NCI-H82 treated with DMSO at 0.1 percent for 48 hours (cell line): Measurements from ENCODE around the gene ZNF143.
"Not testable (repeated sequence)": the region's sequence is repeated elsewhere in the genome, so short reads cannot be mapped to it uniquely, and the experiment has no call there.

Source experiments
- DNase-seq: peaks from one replicate; lab custom pipeline; 2025; ENCODE audit not compliant: unreplicated experiment; lab: John Stamatoyannopoulos, UW

Gene ZNF143

DNA sequence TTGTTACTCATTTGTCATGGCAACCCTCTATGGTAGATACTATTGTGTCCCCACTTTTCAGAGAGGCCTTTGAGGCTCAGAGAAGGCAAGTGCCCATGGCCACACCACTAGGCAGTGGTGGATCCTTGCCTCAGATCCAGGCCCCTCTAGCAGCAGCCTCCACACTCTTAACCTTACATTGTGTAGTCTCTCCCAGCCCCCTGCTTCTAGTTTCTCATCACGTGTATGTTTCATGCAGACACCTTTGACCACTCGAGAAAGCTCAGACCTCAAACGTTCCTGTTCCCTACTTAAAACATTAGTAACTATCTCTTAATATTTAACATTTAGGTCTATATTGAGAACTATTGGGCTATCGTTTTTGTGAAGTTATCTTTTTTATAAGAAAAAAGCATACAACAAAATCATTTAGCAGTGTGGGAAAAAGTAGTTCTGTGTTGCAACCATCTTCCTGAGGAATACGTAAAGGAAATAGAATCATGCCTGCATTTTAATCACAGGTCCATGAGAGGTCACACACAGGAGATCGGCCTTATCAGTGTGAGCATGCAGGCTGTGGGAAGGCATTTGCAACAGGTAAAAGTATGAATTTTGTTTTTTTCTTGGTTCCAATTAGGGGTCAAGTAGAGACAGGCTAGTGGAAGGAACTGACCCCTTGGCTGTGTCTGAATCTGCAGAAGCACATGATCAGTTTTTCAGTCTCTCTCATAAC lies 35.1 kb downstream of the ZNF143 start:
- DNase-seq, result no peak

GRCh38 chr11:9498457-9499078 lies 37.8 kb downstream of the ZNF143 start:
- no peak for DNase-seq

DNA sequence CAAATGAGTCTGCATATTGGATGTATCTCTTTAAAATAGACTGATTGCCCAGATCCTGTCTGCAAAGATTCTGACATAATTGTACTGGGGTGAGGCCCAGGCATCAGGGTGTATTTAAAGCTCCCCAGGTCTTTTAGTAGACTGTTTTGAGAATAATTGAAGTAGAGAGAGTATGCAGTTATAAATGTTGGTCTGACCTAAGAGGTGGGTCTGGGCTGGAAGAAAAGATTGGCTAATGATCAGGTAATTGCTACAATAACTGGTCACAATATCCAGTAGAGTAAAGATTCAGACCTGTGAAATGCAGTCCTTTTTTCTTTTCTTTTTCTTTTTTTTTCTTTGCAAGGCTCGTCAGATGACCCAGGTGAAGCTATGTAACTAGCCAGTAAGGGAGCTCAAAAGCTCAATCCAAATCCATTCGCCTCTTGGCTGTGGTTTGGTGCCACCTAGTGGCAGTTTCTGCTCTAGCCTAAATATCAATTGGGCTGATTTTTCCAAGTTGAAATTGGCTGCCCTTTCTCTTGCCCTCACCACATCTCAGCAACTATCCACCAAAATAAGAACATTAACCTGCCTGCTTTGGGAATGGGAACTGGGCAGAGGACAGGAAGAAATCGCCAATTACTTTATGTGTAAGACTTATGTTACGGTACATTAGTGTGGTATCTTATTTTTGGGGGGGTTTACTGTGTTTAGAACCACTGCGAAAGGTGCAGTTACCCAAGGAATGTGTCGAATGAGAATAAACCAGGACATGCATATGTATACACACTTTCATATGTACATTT lies 45.9 kb downstream of the ZNF143 start:
- peak; percentile 21 for DNase-seq

GRCh38 chr11:9507277-9507580 lies 46.4 kb downstream of the ZNF143 start:
- DNase-seq, result no peak

DNA sequence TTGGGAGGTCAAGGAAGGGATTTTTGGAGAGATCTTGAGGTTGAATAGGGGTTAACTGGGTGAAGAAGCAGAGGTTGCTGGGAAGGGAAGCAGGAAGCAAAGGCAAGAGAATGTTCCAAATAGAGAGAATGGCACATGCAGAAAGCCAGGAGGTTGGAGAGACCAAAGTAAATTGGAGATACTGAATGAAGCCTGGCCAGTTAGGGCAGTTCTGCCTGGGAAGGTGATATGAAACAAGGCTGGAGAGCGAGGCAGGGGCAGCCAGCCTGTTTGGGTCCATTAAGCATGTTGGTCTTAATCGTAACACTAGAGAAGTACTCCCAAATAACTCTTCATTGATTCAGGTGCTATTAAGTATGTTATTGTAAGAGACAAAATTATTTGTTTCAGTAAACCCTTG lies 48.2 kb downstream of the ZNF143 start:
- DNase-seq, result no peak

GRCh38 chr11:9512370-9513019 lies 51.7 kb downstream of the ZNF143 start:
- DNase-seq, result no peak

DNA sequence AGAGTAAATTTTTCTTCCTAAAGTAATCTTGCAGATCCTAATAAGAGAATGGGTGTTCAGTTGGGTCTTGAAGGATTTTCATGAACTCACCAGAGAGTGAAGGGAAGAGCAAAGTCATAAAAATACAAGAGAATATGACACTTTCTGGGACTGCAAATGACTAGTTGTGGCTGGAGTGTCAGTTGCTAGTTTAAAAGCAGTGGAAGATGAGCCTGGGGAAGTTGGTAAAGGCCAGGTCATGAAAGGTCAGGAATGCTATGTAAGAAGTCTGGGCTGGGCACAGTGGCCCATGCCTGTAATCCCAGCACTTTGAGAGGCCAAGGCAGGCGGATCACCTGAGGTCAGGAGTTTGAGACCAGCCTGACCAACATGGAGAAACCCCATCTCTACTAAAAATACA lies 53.8 kb downstream of the ZNF143 start:
- not testable (repeated sequence) for DNase-seq

GRCh38 chr11:9516113-9516512 lies 55.3 kb downstream of the ZNF143 start:
- DNase-seq, result no peak

DNA sequence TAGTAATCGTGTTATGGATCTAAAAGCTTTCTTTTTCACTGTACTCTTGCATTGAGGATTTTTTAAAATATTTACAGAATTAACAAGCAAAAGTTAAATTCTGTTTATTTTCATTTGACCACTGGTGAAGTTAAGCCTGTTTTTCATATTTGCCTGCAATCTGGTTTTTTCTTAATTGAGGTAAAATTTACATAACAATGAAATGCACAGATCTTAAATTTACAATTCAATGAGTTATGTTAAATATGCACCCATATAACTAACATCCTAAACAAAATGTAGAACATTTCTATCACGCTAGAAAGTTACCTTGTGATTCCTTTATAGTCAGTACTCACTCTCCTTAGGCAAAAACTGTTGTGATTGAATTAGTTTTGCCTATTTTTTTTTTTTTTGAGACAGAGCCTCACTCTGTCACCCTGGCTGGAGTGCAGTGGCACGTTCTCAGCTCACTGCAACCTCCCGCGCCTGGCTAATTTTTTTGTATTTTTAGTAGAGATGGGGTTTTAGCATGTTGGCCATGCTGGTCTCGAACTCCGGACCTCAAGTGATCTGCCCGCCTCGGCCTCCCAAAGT lies 58.1 kb downstream of the ZNF143 start:
- DNase-seq, result no peak

- DNase-seq, result no peak
Measured at GRCh38 chr11:9524001-9524400, 63.2 kb downstream of the ZNF143 start.

GRCh38 chr11:9525116-9525515 lies 64.3 kb downstream of the ZNF143 start:
- DNase-seq, result no peak

DNA sequence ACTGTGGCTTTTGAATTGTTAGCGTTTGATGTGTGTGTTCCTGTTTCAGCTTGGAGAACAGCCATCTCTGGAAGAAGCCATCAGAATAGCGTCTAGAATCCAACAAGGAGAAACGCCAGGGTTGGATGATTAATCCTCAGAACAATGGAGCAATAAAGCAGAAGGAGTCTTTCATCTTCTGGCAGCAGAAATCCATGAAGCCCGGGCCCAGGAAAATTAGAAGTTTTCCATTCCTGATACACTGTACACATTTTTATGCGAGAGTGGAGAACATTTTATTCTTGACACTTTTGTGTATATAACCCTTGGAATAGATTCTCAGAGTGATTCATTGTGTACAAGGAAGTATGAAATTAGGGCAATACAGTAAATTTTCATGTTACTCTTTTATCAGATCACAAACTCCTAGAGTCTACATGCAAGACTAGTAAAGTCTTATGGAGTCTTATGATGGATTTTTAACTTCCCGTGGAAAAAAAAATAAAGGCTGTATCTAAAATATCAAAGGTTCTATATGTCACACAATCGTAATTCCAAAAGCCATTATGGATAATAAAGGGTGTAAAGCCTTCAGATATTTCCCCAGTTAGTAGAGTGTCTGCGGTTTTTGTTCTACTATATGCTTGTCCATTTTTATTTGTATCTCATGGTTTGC lies 66.8 kb downstream of the ZNF143 start:
- DNase-seq, result no peak

GRCh38 chr11:9528136-9528501 lies 67.3 kb downstream of the ZNF143 start:
- DNase-seq, result no peak

GRCh38 chr11:9528573-9529333 lies 67.9 kb downstream of the ZNF143 start:
- DNase-seq, result no peak

DNA sequence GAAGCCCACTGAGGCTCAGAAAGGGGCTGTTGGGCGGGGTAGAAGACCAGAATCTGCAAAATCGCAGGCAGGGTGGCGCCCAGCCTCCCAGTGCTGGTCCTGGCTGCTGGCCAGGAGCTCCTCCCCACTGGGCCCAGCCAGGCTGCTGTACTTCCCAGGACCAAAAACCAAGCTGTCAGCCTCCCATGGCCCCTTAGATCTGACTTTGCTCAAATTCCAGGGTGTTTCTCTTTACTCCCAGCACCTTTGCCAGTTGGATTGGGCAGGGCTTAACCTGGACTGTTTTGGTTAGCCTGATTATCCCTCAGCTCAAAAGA lies 68.5 kb downstream of the ZNF143 start:
- no peak for DNase-seq

DNA sequence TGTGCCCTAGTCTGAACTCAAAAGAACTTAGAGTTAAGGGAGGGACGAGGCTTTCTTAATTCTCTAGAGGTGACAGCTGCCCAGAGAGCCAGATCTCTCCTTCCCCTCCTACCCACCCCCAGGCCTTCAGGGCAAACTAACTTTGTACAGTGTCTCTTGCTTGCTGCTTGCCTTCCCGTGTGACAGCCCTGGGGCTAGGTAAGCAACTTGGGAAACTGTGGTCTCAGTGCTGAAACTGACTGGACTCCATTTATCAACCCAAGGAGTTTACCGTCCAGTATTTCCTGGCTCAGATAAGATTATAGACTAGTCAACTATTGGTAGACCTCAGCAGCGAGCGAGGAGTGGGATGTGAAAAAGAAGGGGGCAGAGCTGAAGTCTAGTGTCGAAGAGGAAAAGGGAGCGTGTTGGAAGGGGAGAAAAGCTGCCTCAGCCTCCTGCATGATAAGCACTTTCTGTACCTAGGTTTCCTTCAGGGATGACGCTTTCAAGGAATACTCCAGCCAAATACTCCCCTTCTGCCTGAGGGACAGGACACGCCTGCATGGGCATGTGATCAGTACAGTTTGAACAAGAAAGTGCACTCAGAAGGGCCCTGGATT lies 69.3 kb downstream of the ZNF143 start:
- DNase-seq, result no peak

- DNase-seq, result no peak
Measured at GRCh38 chr11:9530901-9531625, 70.3 kb downstream of the ZNF143 start.

GRCh38 chr11:9533058-9533457 lies 72.2 kb downstream of the ZNF143 start:
- no peak for DNase-seq

DNA sequence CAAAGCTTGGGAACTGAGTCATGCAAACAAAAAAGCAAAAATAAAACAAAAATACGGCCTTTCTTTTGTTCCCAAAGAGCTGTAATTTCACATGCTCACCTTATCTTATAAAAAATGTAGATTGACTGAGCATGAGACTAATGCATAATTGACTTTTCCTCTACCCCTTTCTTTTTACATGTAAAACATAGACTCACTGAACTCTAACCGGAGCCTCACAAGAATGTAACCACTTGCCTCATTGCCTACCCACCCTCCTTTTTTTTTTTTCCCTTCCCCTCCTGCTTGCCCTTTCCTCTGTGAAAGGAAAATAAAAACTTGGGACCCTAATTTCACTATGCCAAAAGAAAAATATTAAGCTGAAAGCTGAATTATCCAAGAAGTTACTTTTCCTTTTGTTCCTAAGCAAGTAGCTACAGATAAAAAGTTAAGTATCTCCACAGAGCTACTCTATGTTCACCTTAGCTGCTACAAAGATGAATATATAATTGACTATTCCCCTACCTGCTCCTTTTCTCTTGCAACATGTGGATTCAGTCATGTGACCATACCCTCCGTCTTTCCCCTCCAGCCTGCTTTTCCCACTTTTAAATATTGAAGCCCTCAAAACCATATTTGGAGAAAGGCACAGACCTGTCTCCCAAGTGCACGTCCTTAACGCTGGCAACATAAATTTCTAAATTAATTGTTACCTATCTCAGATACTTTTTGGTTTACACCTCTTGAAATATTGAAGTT lies 73.1 kb downstream of the ZNF143 start:
- no peak for DNase-seq
